Measurements from ENCODE around the gene IL4I1. TPM values are rescaled to one million over a fixed set of nuclear protein-coding genes. Genes with fewer than 3 reads are reported as not detected.

Gene IL4I1
- polyA plus RNA-seq, 1 donor (not counting 4 experiments of a cell fraction or from before 2014, with no cell fraction given) = 0.13 TPM

GRCh38 chr19:49862391-49863253, 34.1 kb downstream of the IL4I1 start:
- H3K9me3 ChIP-seq (ENCODE audit: control insufficient read depth, low read depth, low read length) = no peaks in the 10 kb centered on the region
- H3K4me2 ChIP-seq (ENCODE audit: control insufficient read depth, extremely low read depth, insufficient read depth, low read depth, low read length) = no peak overlapping the region
- H2AFZ ChIP-seq (ENCODE audit: control insufficient read depth, low read length) = no peak overlapping the region
- TF ChIP-seq EZH2 (IDR thresholded peaks at IDR 0.05; ENCODE audit: low read length) = no peak
- peak in 2 of 3 experiments; percentile 11 to 41 for TF ChIP-seq CTCF (optimal IDR thresholded peaks at IDR 0.05 in 1 of 3, IDR thresholded peaks at IDR 0.05 in 1 of 3, conservative IDR thresholded peaks at IDR 0.05 in 1 of 3; ENCODE audit: extremely low read depth in 1 of 3, insufficient read depth in 2 of 3, low read length in 3 of 3)
- no peak for FAIRE-seq
- peaks cover 37% of the 10 kb centered on the region for H3K79me2 ChIP-seq (ENCODE audit: control insufficient read depth, insufficient read depth, low read length)
- dilution Hi-C loops (cut with MboI; ENCODE audit: extremely low pct_ligation_motif_present, low sequenced_read_pairs) = no loop called here
- no peak for DNase-seq (ENCODE audit: low read depth, low spot score)
- no peaks in the 10 kb centered on the region for H3K27me3 ChIP-seq (ENCODE audit: control insufficient read depth, extremely low read depth, insufficient read depth, low read length)
- H3K27ac ChIP-seq (ENCODE audit: control insufficient read depth, insufficient read depth, low read length) = no peak overlapping the region
- no peak overlapping the region for H3K4me3 ChIP-seq (ENCODE audit: control insufficient read depth in 2 of 3, extremely low read depth in 1 of 3, insufficient read depth in 2 of 3, low read depth in 1 of 3, low read length in 3 of 3)
- peaks cover 21 to 50% of the 10 kb centered on the region in 2 experiments for H3K36me3 ChIP-seq (ENCODE audit: control insufficient read depth in 2 of 2, extremely low read depth in 1 of 2, insufficient read depth in 2 of 2, low read length in 2 of 2)
- no peak overlapping the region for H3K9ac ChIP-seq (ENCODE audit: control insufficient read depth, extremely low read depth, insufficient read depth, low read length)
- peaks cover 23% of the 10 kb centered on the region for H3K4me1 ChIP-seq (ENCODE audit: control insufficient read depth, extremely low read depth, insufficient read depth, low read length)
- peaks cover 11% of the 10 kb centered on the region for H4K20me1 ChIP-seq (ENCODE audit: control insufficient read depth, extremely low read depth, insufficient read depth, low read length)
- no peaks in the 10 kb centered on the region for H3K9me1 ChIP-seq (ENCODE audit: control insufficient read depth, extremely low read depth, insufficient read depth, low read length)

- H3K79me2 ChIP-seq (ENCODE audit: control insufficient read depth, insufficient read depth, low read length) = peaks cover 36% of the 10 kb centered on the region
- H3K9ac ChIP-seq (ENCODE audit: control insufficient read depth, extremely low read depth, insufficient read depth, low read length) = no peak overlapping the region
- H3K4me1 ChIP-seq (ENCODE audit: control insufficient read depth, extremely low read depth, insufficient read depth, low read length) = peaks cover 23% of the 10 kb centered on the region
- no peak for FAIRE-seq
- H3K27ac ChIP-seq (ENCODE audit: control insufficient read depth, insufficient read depth, low read length) = no peak overlapping the region
- H3K9me3 ChIP-seq (ENCODE audit: control insufficient read depth, low read depth, low read length) = no peaks in the 10 kb centered on the region
- H4K20me1 ChIP-seq (ENCODE audit: control insufficient read depth, extremely low read depth, insufficient read depth, low read length) = peaks cover 11% of the 10 kb centered on the region
- H3K36me3 ChIP-seq (ENCODE audit: control insufficient read depth in 2 of 2, extremely low read depth in 1 of 2, insufficient read depth in 2 of 2, low read length in 2 of 2) = peaks cover 26 to 52% of the 10 kb centered on the region in 2 experiments
- no peak overlapping the region for H3K4me3 ChIP-seq (ENCODE audit: control insufficient read depth in 2 of 3, extremely low read depth in 1 of 3, insufficient read depth in 2 of 3, low read depth in 1 of 3, low read length in 3 of 3)
- TF ChIP-seq CTCF (optimal IDR thresholded peaks at IDR 0.05 in 1 of 3, IDR thresholded peaks at IDR 0.05 in 1 of 3, conservative IDR thresholded peaks at IDR 0.05 in 1 of 3; ENCODE audit: extremely low read depth in 1 of 3, insufficient read depth in 2 of 3, low read length in 3 of 3) (no peak), EZH2 (IDR thresholded peaks at IDR 0.05; ENCODE audit: low read length) (no peak)
- H3K27me3 ChIP-seq (ENCODE audit: control insufficient read depth, extremely low read depth, insufficient read depth, low read length) = no peaks in the 10 kb centered on the region
- H2AFZ ChIP-seq (ENCODE audit: control insufficient read depth, low read length) = no peak overlapping the region
- no peak for DNase-seq (ENCODE audit: low read depth, low spot score)
- no peak overlapping the region for H3K4me2 ChIP-seq (ENCODE audit: control insufficient read depth, extremely low read depth, insufficient read depth, low read depth, low read length)
- H3K9me1 ChIP-seq (ENCODE audit: control insufficient read depth, extremely low read depth, insufficient read depth, low read length) = no peaks in the 10 kb centered on the region
- dilution Hi-C loops (cut with MboI; ENCODE audit: extremely low pct_ligation_motif_present, low sequenced_read_pairs) = no loop called here
These were observed 34.9 kb downstream of the IL4I1 start for GRCh38 chr19:49861541-49862378.

Measured in keratinocyte (primary cell).